ENCODE results near the gene CD22.

DNA sequence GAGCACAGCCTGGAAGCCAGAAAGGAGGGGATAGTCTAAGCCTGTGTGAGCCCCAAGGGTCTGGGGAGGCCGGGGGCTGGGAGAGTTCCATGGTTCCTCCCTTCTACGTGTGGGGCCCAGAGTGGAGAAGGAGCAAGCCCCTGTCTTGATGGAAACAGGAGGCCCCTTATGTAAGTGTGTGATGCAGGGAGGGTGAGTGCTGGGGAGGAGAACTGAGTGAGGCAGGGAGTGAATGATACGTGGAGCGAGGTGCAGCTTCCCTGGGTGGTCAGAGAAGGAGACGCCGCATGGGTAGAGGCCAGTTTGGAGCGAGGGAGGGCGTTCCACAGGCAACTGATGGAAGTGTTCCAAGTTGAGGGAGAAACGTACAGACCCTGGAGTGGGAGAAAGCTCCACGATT is 21.1 kb upstream of the CD22 start:
- no peak for TF ChIP-seq POLR2A (IDR thresholded peaks at IDR 0.05)
- TF ChIP-seq, protein P1, sequence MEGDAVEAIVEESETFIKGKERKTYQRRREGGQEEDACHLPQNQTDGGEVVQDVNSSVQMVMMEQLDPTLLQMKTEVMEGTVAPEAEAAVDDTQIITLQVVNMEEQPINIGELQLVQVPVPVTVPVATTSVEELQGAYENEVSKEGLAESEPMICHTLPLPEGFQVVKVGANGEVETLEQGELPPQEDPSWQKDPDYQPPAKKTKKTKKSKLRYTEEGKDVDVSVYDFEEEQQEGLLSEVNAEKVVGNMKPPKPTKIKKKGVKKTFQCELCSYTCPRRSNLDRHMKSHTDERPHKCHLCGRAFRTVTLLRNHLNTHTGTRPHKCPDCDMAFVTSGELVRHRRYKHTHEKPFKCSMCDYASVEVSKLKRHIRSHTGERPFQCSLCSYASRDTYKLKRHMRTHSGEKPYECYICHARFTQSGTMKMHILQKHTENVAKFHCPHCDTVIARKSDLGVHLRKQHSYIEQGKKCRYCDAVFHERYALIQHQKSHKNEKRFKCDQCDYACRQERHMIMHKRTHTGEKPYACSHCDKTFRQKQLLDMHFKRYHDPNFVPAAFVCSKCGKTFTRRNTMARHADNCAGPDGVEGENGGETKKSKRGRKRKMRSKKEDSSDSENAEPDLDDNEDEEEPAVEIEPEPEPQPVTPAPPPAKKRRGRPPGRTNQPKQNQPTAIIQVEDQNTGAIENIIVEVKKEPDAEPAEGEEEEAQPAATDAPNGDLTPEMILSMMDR (IDR thresholded peaks at IDR 0.05) = no peak

Measured in breast epithelium (tissue), 3 donors.